Spleen (tissue), 11 donors: ENCODE results near the gene OLR1. TPM values are rescaled to one million over a fixed set of nuclear protein-coding genes. Genes with fewer than 3 reads are reported as not detected.

Source experiments
- DNase-seq: peaks from one replicate; pipeline ENCODE4 v3.0.0-alpha.2; 2020
- H3K27ac ChIP-seq, 8 donors: fragments of 200-600 bp; sonication (generic) in 7 of 8; 1 replicate in 4 of 8; 2 replicates in 4 of 8; pipeline versions ENCODE4 v1.5.0 to v1.8.0; 2016 to 2021; ENCODE audit warnings: inconsistent platforms in 4 of 8, mild to moderate bottlenecking in 4 of 8, moderate library complexity in 1 of 8
- H3K27me3 ChIP-seq, 7 donors: fragments of 200-600 bp; sonication (generic) in 6 of 7; replicated peaks in 1 of 7; 1 replicate in 4 of 7; 2 replicates in 3 of 7; pipeline versions ENCODE4 v1.5.0 to v1.8.0; 2016 to 2021; ENCODE audit warnings: inconsistent platforms in 3 of 7, mild to moderate bottlenecking in 1 of 7
- H3K36me3 ChIP-seq, 6 donors: fragments of 200-600 bp; sonication (generic) in 5 of 6; 1 replicate in 4 of 6; 2 replicates in 2 of 6; pipeline versions ENCODE4 v1.5.0 to v1.8.0; 2016 to 2021; ENCODE audit warnings: inconsistent platforms in 2 of 6
- H3K4me1 ChIP-seq, 6 donors: fragments of 200-600 bp; sonication (generic) in 5 of 6; 1 replicate in 3 of 6; 2 replicates in 3 of 6; pipeline versions ENCODE4 v1.5.0 to v1.8.0; 2016 to 2021; ENCODE audit warnings: inconsistent platforms in 3 of 6
- H3K4me3 ChIP-seq, 8 donors: fragments of 200-600 bp; sonication (generic) in 7 of 8; 1 replicate in 4 of 8; 2 replicates in 4 of 8; pipeline versions ENCODE4 v1.5.0 to v1.8.0; 2016 to 2021; ENCODE audit warnings: inconsistent platforms in 4 of 8, mild to moderate bottlenecking in 4 of 8, moderate library complexity in 2 of 8
- H3K9me3 ChIP-seq, 8 donors: fragments of 200-600 bp; sonication (generic) in 7 of 8; 1 replicate in 4 of 8; 2 replicates in 4 of 8; pipeline versions ENCODE4 v1.5.0 to v1.8.0; 2016 to 2021; ENCODE audit warnings: inconsistent platforms in 4 of 8
- CTCF ChIP-seq, 11 experiments: fragments of 200-600 bp in 7 of 11; fragments of 450-650 bp in 4 of 11; sonication (generic) in 4 of 11; IDR thresholded peaks in 8 of 11; conservative IDR thresholded peaks in 3 of 11; 1 replicate in 7 of 11; 2 replicates in 4 of 11; pipeline versions ENCODE4 v1.4.0 to v1.8.0; 2016 to 2021; ENCODE audit warnings: antibody characterized with exemption in 11 of 11, inconsistent platforms in 4 of 11, mild to moderate bottlenecking in 1 of 11
- POLR2A ChIP-seq, 3 donors: fragments of 450-650 bp; IDR thresholded peaks; one replicate each; pipeline ENCODE4 v1.5.1; 2017; ENCODE audit warnings: antibody characterized with exemption in 3 of 3, mild to moderate bottlenecking in 1 of 3
- POLR2AphosphoS5 ChIP-seq, 3 donors: sonication (generic); formaldehyde crosslinking; IDR thresholded peaks; one replicate each; pipeline ENCODE4 v1.5.1; 2017; ENCODE audit warnings: antibody characterized with exemption in 3 of 3
- WGBS, 5 donors: extraction: QIAGEN DNeasy Blood & Tissue Kit in 3 of 5; methylation state at CpG; one replicate each; pipeline versions ENCODE4 v1.1.5 to v1.1.7; 2013 to 2018; 5-methylcytosine and 5-hydroxymethylcytosine counted together
- intact Hi-C: fragments of 100-400 bp; cut with DNase I; formaldehyde crosslinking; loops from one replicate; pipeline ENCODE4 v1.15.0; 2023; ENCODE audit warnings: low total_unique reads
- polyA plus RNA-seq, 3 donors: library from polyadenylated mRNA; stranded (reverse); fragments of 200-250 nt; gene quantifications; one replicate each; pipeline ENCODE4 v1.2.1, GENCODE V29; 2013
- total RNA-seq, 7 donors: library from RNA; depleted of rRNA in 3 of 7; stranded (reverse); fragments of >200 nt in 3 of 7; fragmentation: NEBNext Ultra II Directional in 4 of 7; extraction: Animal tissue kit (Norgen Biotek cat#: 25700) in 4 of 7; gene quantifications; one replicate each; pipeline versions ENCODE4 v1.1.0 to v1.2.1, GENCODE V29; 2016 to 2021
- donor health status: healthy with polysubstance abuse.
- donor health status: DM: no; HTN: no; CAD: no; lungs with moderate emphysema.
- donor health status: DM: no; HTN: no; CAD: no.
- donor health status: Bipolar disorder and iron deficiency.
- donor health status: healthy.
- donor health status: DM: no; HTN: no; CAD: no.
- donor health status: DM: yes; HTN: yes; CAD: no.

OLR1 gene
- total and polyA plus RNA-seq, 10 donors: 0.09 to 10.5 (median 1.2) TPM; not detected in 3

- intact Hi-C loops: no loop called here
- WGBS, 5 donors: 87 to 95% (median 90%) methylated on average over 7 of the region's 7 CpGs
- TF ChIP-seq CTCF (IDR thresholded peaks at IDR 0.05 in 8 of 11, conservative IDR thresholded peaks at IDR 0.05 in 3 of 11) (no peak), POLR2AphosphoS5 (IDR thresholded peaks at IDR 0.05) (no peak), POLR2A (IDR thresholded peaks at IDR 0.05) (no peak)
- Histone ChIP-seq H3K36me3 (peaks cover 0 to 30% (median 0%) of the 10 kb centered on the region in 6 donors), H3K4me1 (peaks cover 0 to 5% (median 0%) of the 10 kb centered on the region in 6 donors), H3K4me3 (no peak overlapping the region), H3K27ac (no peak overlapping the region), H3K9me3 (peaks cover 0 to 8% (median 0%) of the 10 kb centered on the region in 8 donors), H3K27me3 (no peaks in the 10 kb centered on the region)
- no peak for DNase-seq
Observed at GRCh38 chr12:10115890-10116289, 56.0 kb downstream of the OLR1 start.

- Histone ChIP-seq H3K9me3 (peaks cover 0 to 8% (median 0%) of the 10 kb centered on the region in 8 donors), H3K36me3 (peaks cover 0 to 30% (median 0%) of the 10 kb centered on the region in 6 donors), H3K27me3 (no peaks in the 10 kb centered on the region), H3K4me1 (peaks cover 0 to under 1% (median 0%) of the 10 kb centered on the region in 6 donors), H3K27ac (no peak overlapping the region), H3K4me3 (no peak overlapping the region)
- no peak for DNase-seq
- 89 to 93% (median 92%) methylated on average over 15 of the region's 15 CpGs for WGBS, 5 donors
- TF ChIP-seq CTCF (IDR thresholded peaks at IDR 0.05 in 8 of 11, conservative IDR thresholded peaks at IDR 0.05 in 3 of 11) (no peak), POLR2A (IDR thresholded peaks at IDR 0.05) (no peak), POLR2AphosphoS5 (IDR thresholded peaks at IDR 0.05) (no peak)
- intact Hi-C loops: no loop called here
Observed at GRCh38 chr12:10115311-10115710, 56.6 kb downstream of the OLR1 start.

- DNase-seq: no peak
- Histone ChIP-seq H3K27me3 (no peaks in the 10 kb centered on the region), H3K9me3 (peaks cover 0 to 8% (median 0%) of the 10 kb centered on the region in 8 donors), H3K27ac (no peak overlapping the region), H3K4me1 (no peaks in the 10 kb centered on the region), H3K36me3 (peaks cover 0 to 30% (median 0%) of the 10 kb centered on the region in 6 donors), H3K4me3 (no peak overlapping the region)
- 53 to 85% (median 73%) methylated on average over 1 of the region's 1 CpG for WGBS, 5 donors
- intact Hi-C loops: no loop called here
- TF ChIP-seq POLR2AphosphoS5 (IDR thresholded peaks at IDR 0.05) (no peak), POLR2A (IDR thresholded peaks at IDR 0.05) (no peak), CTCF (IDR thresholded peaks at IDR 0.05 in 8 of 11, conservative IDR thresholded peaks at IDR 0.05 in 3 of 11) (no peak)
Observed at GRCh38 chr12:10113920-10114319, 58.0 kb downstream of the OLR1 start.

GRCh38 chr12:10113075-10113474 lies 58.9 kb downstream of the OLR1 start:
- no peak for DNase-seq
- H3K9me3 ChIP-seq: peaks cover 0 to 8% (median 0%) of the 10 kb centered on the region in 8 donors
- H3K27ac ChIP-seq: no peak overlapping the region
- H3K4me3 ChIP-seq: no peak overlapping the region
- H3K27me3 ChIP-seq: no peaks in the 10 kb centered on the region
- TF ChIP-seq CTCF (IDR thresholded peaks at IDR 0.05 in 8 of 11, conservative IDR thresholded peaks at IDR 0.05 in 3 of 11) (no peak), POLR2A (IDR thresholded peaks at IDR 0.05) (no peak), POLR2AphosphoS5 (IDR thresholded peaks at IDR 0.05) (no peak)
- WGBS, 5 donors: 92 to 97% (median 95%) methylated on average over 1 of the region's 1 CpG
- H3K4me1 ChIP-seq: no peaks in the 10 kb centered on the region
- intact Hi-C loops: no loop called here
- peaks cover 0 to 24% (median 0%) of the 10 kb centered on the region in 6 donors for H3K36me3 ChIP-seq
